ENCODE measurements around the gene ERI3. TPM values are rescaled to one million over a fixed set of nuclear protein-coding genes. Genes with fewer than 3 reads are reported as not detected.

ERI3 gene
- polyA plus RNA-seq, 3 donors from 2014 or later = 46.6 to 93.3 (median 53.1) TPM

- Mint-ChIP-seq H3K4me1 (peaks cover 0 to 12% of the 10 kb centered on the region in 2 donors), H3K27me3 (ENCODE audit: low read depth in 3 of 3) (peaks cover 0 to 1% (median 0%) of the 10 kb centered on the region in 3 donors), H3K4me3 (no peak overlapping the region), H3K36me3 (peaks cover 0 to 12% (median 5%) of the 10 kb centered on the region in 3 donors), H3K27ac (no peak overlapping the region), H3K9me3 (no peaks in the 10 kb centered on the region)
- DNase-seq = peak; percentile 28 to 32 (median 29)
Observed at GRCh38 chr1:44318097-44319088, 36.7 kb downstream of the ERI3 start.

GRCh38 chr1:44316231-44316759 lies 38.8 kb downstream of the ERI3 start:
- Mint-ChIP-seq H3K27ac (no peak overlapping the region), H3K9me3 (no peaks in the 10 kb centered on the region), H3K36me3 (peaks cover 0 to 20% (median 9%) of the 10 kb centered on the region in 3 donors)

GRCh38 chr1:44315521-44315920 lies 39.5 kb downstream of the ERI3 start:
- no peaks in the 10 kb centered on the region for H3K27me3 Mint-ChIP-seq (ENCODE audit: low read depth in 3 of 3)
- no peaks in the 10 kb centered on the region for H3K9me3 Mint-ChIP-seq
- DNase-seq = no peak
- H3K36me3 Mint-ChIP-seq = peaks cover 0 to 25% (median 12%) of the 10 kb centered on the region in 3 donors
- no peak overlapping the region for H3K4me3 Mint-ChIP-seq
- H3K27ac Mint-ChIP-seq = no peak overlapping the region
- peaks cover 0 to 15% of the 10 kb centered on the region in 2 donors for H3K4me1 Mint-ChIP-seq

More at GRCh38 chr1:44316231-44316759, 38.8 kb downstream of the ERI3 start:
- H3K4me1 Mint-ChIP-seq = peaks cover 0 to 15% of the 10 kb centered on the region in 2 donors
- no peak for DNase-seq
- H3K4me3 Mint-ChIP-seq = no peak overlapping the region
- no peaks in the 10 kb centered on the region for H3K27me3 Mint-ChIP-seq (ENCODE audit: low read depth in 3 of 3)

GRCh38 chr1:44314452-44314851 lies 40.6 kb downstream of the ERI3 start:
- H3K36me3 Mint-ChIP-seq = peaks cover 0 to 29% (median 17%) of the 10 kb centered on the region in 3 donors
- no peak overlapping the region for H3K27ac Mint-ChIP-seq
- H3K27me3 Mint-ChIP-seq (ENCODE audit: low read depth in 3 of 3) = no peaks in the 10 kb centered on the region

GRCh38 chr1:44313265-44313918 lies 41.7 kb downstream of the ERI3 start:
- Mint-ChIP-seq H3K27ac (no peak overlapping the region), H3K9me3 (no peaks in the 10 kb centered on the region), H3K4me3 (no peak overlapping the region), H3K27me3 (ENCODE audit: low read depth in 3 of 3) (no peaks in the 10 kb centered on the region), H3K4me1 (peaks cover 0 to 13% of the 10 kb centered on the region in 2 donors), H3K36me3 (peaks cover 5 to 31% (median 17%) of the 10 kb centered on the region in 3 donors)
- DNase-seq = no peak

More at GRCh38 chr1:44314452-44314851, 40.6 kb downstream of the ERI3 start:
- Mint-ChIP-seq H3K4me1 (peaks cover 0 to 15% of the 10 kb centered on the region in 2 donors), H3K4me3 (no peak overlapping the region), H3K9me3 (no peaks in the 10 kb centered on the region)
- no peak for DNase-seq

- no peak overlapping the region for H3K4me3 Mint-ChIP-seq
- peaks cover 5 to 32% (median 12%) of the 10 kb centered on the region in 3 donors for H3K36me3 Mint-ChIP-seq
- H3K9me3 Mint-ChIP-seq = no peaks in the 10 kb centered on the region
- no peak for DNase-seq
- H3K27me3 Mint-ChIP-seq (ENCODE audit: low read depth in 3 of 3) = no peaks in the 10 kb centered on the region
- H3K4me1 Mint-ChIP-seq = peaks cover 0 to 7% of the 10 kb centered on the region in 2 donors
- H3K27ac Mint-ChIP-seq = no peak overlapping the region
Observed at GRCh38 chr1:44312399-44313196, 42.5 kb downstream of the ERI3 start.

- H3K4me3 Mint-ChIP-seq = no peak overlapping the region
- DNase-seq = no peak
- H3K4me1 Mint-ChIP-seq = peaks cover 2 to 23% of the 10 kb centered on the region in 2 donors
- no peak overlapping the region for H3K27ac Mint-ChIP-seq
- no peaks in the 10 kb centered on the region for H3K27me3 Mint-ChIP-seq (ENCODE audit: low read depth in 3 of 3)
- H3K36me3 Mint-ChIP-seq = peaks cover 18 to 51% (median 23%) of the 10 kb centered on the region in 3 donors
- no peaks in the 10 kb centered on the region for H3K9me3 Mint-ChIP-seq
Observed at GRCh38 chr1:44310006-44310405, 45.1 kb downstream of the ERI3 start.

GRCh38 chr1:44305962-44306422 lies 49.1 kb downstream of the ERI3 start:
- Mint-ChIP-seq H3K9me3 (no peaks in the 10 kb centered on the region), H3K36me3 (peaks cover 34 to 71% (median 37%) of the 10 kb centered on the region in 3 donors), H3K4me1 (peaks cover 2 to 17% of the 10 kb centered on the region in 2 donors), H3K4me3 (peak overlapping the region in 1 of 5 donors; percentile 33), H3K27me3 (ENCODE audit: low read depth in 3 of 3) (no peaks in the 10 kb centered on the region), H3K27ac (peak overlapping the region in 3 of 6 donors; percentile 31 to 57 (median 52))
- DNase-seq = no peak

GRCh38 chr1:44303532-44303931 lies 51.5 kb downstream of the ERI3 start:
- Mint-ChIP-seq H3K27me3 (ENCODE audit: low read depth in 3 of 3) (no peaks in the 10 kb centered on the region), H3K4me3 (no peak overlapping the region), H3K9me3 (no peaks in the 10 kb centered on the region), H3K4me1 (peaks cover 2 to 17% of the 10 kb centered on the region in 2 donors), H3K36me3 (peaks cover 27 to 58% (median 32%) of the 10 kb centered on the region in 3 donors), H3K27ac (peak overlapping the region in 1 of 6 donors; percentile 21)
- DNase-seq = no peak

- peaks cover 2 to 17% of the 10 kb centered on the region in 2 donors for H3K4me1 Mint-ChIP-seq
- H3K27ac Mint-ChIP-seq = no peak overlapping the region
- H3K4me3 Mint-ChIP-seq = no peak overlapping the region
- H3K9me3 Mint-ChIP-seq = no peaks in the 10 kb centered on the region
- H3K27me3 Mint-ChIP-seq (ENCODE audit: low read depth in 3 of 3) = no peaks in the 10 kb centered on the region
- DNase-seq = no peak
- peaks cover 29 to 54% (median 32%) of the 10 kb centered on the region in 3 donors for H3K36me3 Mint-ChIP-seq
Observed at GRCh38 chr1:44302541-44302940, 52.5 kb downstream of the ERI3 start.

GRCh38 chr1:44301442-44301841 lies 53.6 kb downstream of the ERI3 start:
- Mint-ChIP-seq H3K4me1 (peaks cover 2 to 16% of the 10 kb centered on the region in 2 donors), H3K4me3 (no peak overlapping the region), H3K36me3 (peaks cover 25 to 52% (median 25%) of the 10 kb centered on the region in 3 donors), H3K27ac (no peak overlapping the region), H3K27me3 (ENCODE audit: low read depth in 3 of 3) (no peaks in the 10 kb centered on the region), H3K9me3 (no peaks in the 10 kb centered on the region)
- no peak for DNase-seq

- no peak for DNase-seq
- H3K27ac Mint-ChIP-seq = no peak overlapping the region
- H3K4me1 Mint-ChIP-seq = peaks cover 0 to 10% of the 10 kb centered on the region in 2 donors
- no peaks in the 10 kb centered on the region for H3K9me3 Mint-ChIP-seq
- no peak overlapping the region for H3K4me3 Mint-ChIP-seq
- H3K36me3 Mint-ChIP-seq = peaks cover 20 to 46% (median 25%) of the 10 kb centered on the region in 3 donors
- no peaks in the 10 kb centered on the region for H3K27me3 Mint-ChIP-seq (ENCODE audit: low read depth in 3 of 3)
Observed at GRCh38 chr1:44300852-44301251, 54.2 kb downstream of the ERI3 start.

Data from immature natural killer cell (primary cell).